Upper lobe of left lung (tissue), 6 donors: Measurements from ENCODE around the gene PLS3. TPM values are rescaled to one million over a fixed set of nuclear protein-coding genes. Genes with fewer than 3 reads are reported as not detected.
A peak's percentile ranks its signal among the peaks of the same experiment; 100 is the strongest.

Experiments used
- ATAC-seq, 2 donors: fragments of 200-7000 bp; cut with Tn5 transposase; one replicate each; pipeline ENCODE4 v1.9.1; 2022; ENCODE audit warnings: mild to moderate bottlenecking in 2 of 2, moderate library complexity in 2 of 2; ENCODE audit not compliant: low FRiP score in 2 of 2
- DNase-seq, 2 donors: peaks; one replicate each; pipeline ENCODE4 v3.0.0-alpha.2; 2019 to 2020
- H3K27ac ChIP-seq, 4 donors: fragments of 200-600 bp; sonication (generic); one replicate each; pipeline ENCODE4 v1.5.1; 2016 to 2019
- H3K27me3 ChIP-seq, 4 donors: fragments of 200-600 bp; sonication (generic); one replicate each; pipeline ENCODE4 v1.5.1; 2017 to 2019
- H3K36me3 ChIP-seq, 4 donors: fragments of 200-600 bp; sonication (generic); one replicate each; pipeline ENCODE4 v1.5.1; 2016 to 2019
- H3K4me1 ChIP-seq, 4 donors: fragments of 200-600 bp; sonication (generic); one replicate each; pipeline ENCODE4 v1.5.1; 2018 to 2019
- H3K4me3 ChIP-seq, 4 donors: fragments of 200-600 bp; sonication (generic); one replicate each; pipeline ENCODE4 v1.5.1; 2017 to 2019; ENCODE audit warnings: mild to moderate bottlenecking in 2 of 4, moderate library complexity in 1 of 4
- H3K9me3 ChIP-seq, 4 donors: fragments of 200-600 bp; sonication (generic); one replicate each; pipeline ENCODE4 v1.5.1; 2018 to 2019
- EP300 ChIP-seq, 4 donors: sonication (generic); formaldehyde crosslinking; IDR thresholded peaks; one replicate each; pipeline ENCODE4 v1.5.1; 2017; ENCODE audit warnings: antibody characterized with exemption in 4 of 4, control low read depth in 2 of 4
- POLR2A ChIP-seq, 4 donors: fragments of 450-650 bp; IDR thresholded peaks; one replicate each; pipeline ENCODE4 v1.5.1; 2016 to 2017; ENCODE audit warnings: antibody characterized with exemption in 4 of 4, mild to moderate bottlenecking in 2 of 4
- POLR2AphosphoS5 ChIP-seq, 2 donors: sonication (generic); formaldehyde crosslinking; IDR thresholded peaks; one replicate each; pipeline ENCODE4 v1.5.1; 2017; ENCODE audit warnings: antibody characterized with exemption in 2 of 2
- WGBS, 2 donors: methylation state at CpG; one replicate each; pipeline ENCODE4 v1.1.5; 2017 to 2018; 5-methylcytosine and 5-hydroxymethylcytosine counted together
- total RNA-seq, 6 donors: library from RNA; depleted of rRNA in 4 of 6; stranded (reverse); fragments of >200 nt in 4 of 6; gene quantifications; one replicate each; pipeline versions ENCODE4 v1.1.0 to v1.2.1, GENCODE V29; 2016 to 2021
- TF ChIP-seq, protein P1 (sequence below), 6 experiments: fragments of 450-650 bp in 4 of 6; fragments of 200-600 bp in 2 of 6; sonication (generic) in 2 of 6; IDR thresholded peaks; one replicate each; pipeline ENCODE4 v1.5.1; 2016 to 2019; ENCODE audit warnings: antibody characterized with exemption in 6 of 6
- donor health status: DM: no; HTN: no; CAD: no; lungs with moderate emphysema.
- donor health status: DM: no; HTN: yes; CAD: no; lungs with severe emphysema.

Gene PLS3
- total RNA-seq, 6 donors from 2014 or later: 56.6 to 199 (median 157) TPM

DNA sequence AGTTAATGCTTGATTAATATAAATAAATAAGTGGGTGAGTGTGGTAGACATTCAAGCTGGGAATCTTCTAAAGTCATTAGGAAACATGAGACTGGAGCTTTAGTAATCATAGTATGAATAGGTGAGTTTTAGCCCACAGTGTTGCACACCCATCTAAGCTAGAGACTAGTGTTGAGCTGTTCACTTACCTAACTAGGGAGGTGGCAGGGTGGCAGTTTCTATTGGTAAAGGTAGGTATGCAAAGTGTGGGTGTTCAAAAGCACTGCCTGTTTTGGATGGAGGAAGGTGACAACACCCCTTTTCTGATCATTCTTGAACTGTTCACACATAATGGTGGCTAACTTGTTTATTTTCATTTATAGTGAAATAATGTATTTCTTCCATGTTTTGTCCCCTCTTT lies 41.3 kb downstream of the PLS3 start:
- Histone ChIP-seq H3K4me3 (no peak overlapping the region), H3K27me3 (no peaks in the 10 kb centered on the region), H3K27ac (peak overlapping the region in 3 of 4 donors; percentile 12 to 47 (median 32)), H3K4me1 (peaks cover 0 to 6% (median 0%) of the 10 kb centered on the region in 4 donors), H3K9me3 (no peaks in the 10 kb centered on the region), H3K36me3 (no peaks in the 10 kb centered on the region)
- ATAC-seq (no peak), DNase-seq (no peak)
- TF ChIP-seq POLR2A (IDR thresholded peaks at IDR 0.05) (no peak), POLR2AphosphoS5 (IDR thresholded peaks at IDR 0.05) (no peak), EP300 (IDR thresholded peaks at IDR 0.05) (no peak)
- TF ChIP-seq, protein P1, sequence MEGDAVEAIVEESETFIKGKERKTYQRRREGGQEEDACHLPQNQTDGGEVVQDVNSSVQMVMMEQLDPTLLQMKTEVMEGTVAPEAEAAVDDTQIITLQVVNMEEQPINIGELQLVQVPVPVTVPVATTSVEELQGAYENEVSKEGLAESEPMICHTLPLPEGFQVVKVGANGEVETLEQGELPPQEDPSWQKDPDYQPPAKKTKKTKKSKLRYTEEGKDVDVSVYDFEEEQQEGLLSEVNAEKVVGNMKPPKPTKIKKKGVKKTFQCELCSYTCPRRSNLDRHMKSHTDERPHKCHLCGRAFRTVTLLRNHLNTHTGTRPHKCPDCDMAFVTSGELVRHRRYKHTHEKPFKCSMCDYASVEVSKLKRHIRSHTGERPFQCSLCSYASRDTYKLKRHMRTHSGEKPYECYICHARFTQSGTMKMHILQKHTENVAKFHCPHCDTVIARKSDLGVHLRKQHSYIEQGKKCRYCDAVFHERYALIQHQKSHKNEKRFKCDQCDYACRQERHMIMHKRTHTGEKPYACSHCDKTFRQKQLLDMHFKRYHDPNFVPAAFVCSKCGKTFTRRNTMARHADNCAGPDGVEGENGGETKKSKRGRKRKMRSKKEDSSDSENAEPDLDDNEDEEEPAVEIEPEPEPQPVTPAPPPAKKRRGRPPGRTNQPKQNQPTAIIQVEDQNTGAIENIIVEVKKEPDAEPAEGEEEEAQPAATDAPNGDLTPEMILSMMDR (IDR thresholded peaks at IDR 0.05): no peak

DNA sequence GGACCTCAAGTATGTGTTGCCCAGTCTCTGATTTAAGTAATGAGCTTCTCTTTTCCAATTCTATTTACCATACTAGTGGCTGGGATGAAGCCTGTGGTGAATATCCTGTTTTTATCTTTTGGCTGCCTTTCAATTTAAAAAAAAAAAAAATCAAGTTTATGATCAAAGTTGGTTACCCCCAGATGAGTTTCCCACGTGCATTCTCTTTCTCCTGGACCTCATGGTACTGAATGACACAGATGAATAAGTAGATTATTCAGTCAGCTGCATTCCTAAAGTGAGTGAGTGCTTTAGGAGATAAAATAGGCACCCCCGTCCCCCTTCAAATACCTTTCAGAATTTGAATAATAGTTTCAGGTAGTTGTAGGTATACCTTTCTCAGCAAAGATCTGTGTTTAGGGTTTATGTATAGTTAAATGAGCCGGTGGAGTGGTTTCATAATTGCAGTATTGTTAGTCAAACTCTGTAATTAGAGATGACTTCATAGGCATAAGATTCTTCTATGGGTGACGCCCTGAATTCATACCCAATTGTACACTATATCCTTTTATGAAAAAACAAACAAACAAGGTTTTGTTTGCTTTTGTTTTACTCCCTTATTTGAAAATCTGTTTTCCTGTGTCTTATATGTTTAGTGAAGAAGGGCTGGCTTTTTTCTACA lies 41.9 kb downstream of the PLS3 start:
- Histone ChIP-seq H3K36me3 (no peaks in the 10 kb centered on the region), H3K27ac (peak overlapping the region in 3 of 4 donors; percentile 12 to 47 (median 32)), H3K4me3 (no peak overlapping the region), H3K4me1 (peaks cover 0 to 6% (median 0%) of the 10 kb centered on the region in 4 donors), H3K9me3 (no peaks in the 10 kb centered on the region), H3K27me3 (no peaks in the 10 kb centered on the region)
- ATAC-seq: no peak
- WGBS, 2 donors: 37 to 54% methylated on average over 4 of the region's 4 CpGs
- TF ChIP-seq, protein P1 (IDR thresholded peaks at IDR 0.05): no peak
- TF ChIP-seq POLR2AphosphoS5 (IDR thresholded peaks at IDR 0.05): no peak
- TF ChIP-seq EP300 (IDR thresholded peaks at IDR 0.05): no peak
- no peak for TF ChIP-seq POLR2A (IDR thresholded peaks at IDR 0.05)
- DNase-seq: no peak

DNA sequence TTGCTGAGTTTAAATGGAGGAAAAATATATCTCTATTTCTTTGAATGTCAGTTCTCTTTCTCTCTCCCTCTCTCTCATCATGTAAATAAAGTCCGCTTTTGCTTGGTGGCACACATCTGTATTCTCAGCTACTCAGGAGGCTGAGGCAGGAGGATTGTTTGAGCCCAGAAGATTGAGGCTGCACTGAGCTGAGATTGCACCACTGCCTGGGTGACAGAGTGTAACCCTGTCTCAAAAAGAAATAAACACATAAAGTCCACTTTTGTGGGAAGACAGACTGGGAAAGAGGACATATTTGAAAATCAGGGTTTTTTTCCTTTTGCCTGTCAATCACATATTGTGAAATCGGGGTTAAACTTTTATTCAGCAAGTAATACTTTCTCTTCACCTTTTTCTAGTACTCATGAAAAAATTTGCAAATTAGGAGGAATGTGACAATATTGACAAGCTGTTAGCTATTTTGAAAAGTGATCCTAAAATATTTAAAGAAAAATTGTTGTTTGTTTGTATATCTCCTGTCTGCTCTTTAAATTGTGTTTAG lies 42.6 kb downstream of the PLS3 start:
- TF ChIP-seq POLR2AphosphoS5 (IDR thresholded peaks at IDR 0.05): no peak
- TF ChIP-seq EP300 (IDR thresholded peaks at IDR 0.05): no peak
- TF ChIP-seq, protein P1 (IDR thresholded peaks at IDR 0.05): no peak
- TF ChIP-seq POLR2A (IDR thresholded peaks at IDR 0.05): no peak
- ATAC-seq: no peak
- Histone ChIP-seq H3K4me1 (peaks cover 0 to 3% (median 0%) of the 10 kb centered on the region in 4 donors), H3K9me3 (no peaks in the 10 kb centered on the region), H3K36me3 (no peaks in the 10 kb centered on the region), H3K27ac (peak overlapping the region in 2 of 4 donors; percentile 32 to 47), H3K27me3 (no peaks in the 10 kb centered on the region), H3K4me3 (no peak overlapping the region)
- WGBS, 2 donors: 75 to 90% methylated on average over 2 of the region's 2 CpGs
- DNase-seq: no peak

DNA sequence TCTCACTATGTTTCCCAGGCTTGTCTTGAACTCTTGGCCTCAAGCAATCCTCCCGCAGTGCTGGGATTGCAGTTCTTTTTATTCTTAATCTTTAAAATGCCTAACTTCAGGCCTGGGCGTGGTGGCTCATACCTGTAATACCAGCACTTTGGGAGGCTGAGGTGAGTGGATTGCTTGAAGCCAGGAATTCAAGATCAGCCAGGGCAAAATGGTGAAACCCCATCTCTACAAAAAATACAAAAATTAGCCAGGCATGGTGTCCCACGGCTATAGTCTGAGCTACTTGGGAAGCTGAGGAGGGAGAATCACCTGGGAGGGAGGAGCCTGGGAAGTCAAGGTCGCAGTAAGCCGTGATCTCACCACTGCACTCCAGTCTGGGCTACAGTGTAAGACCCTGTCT lies 45.9 kb downstream of the PLS3 start:
- no peaks in the 10 kb centered on the region for H3K9me3 ChIP-seq
- DNase-seq: no peak
- WGBS, 2 donors: 72 to 94% methylated on average over 4 to 5 of the region's 5 CpGs
- H3K4me1 ChIP-seq: no peaks in the 10 kb centered on the region
- TF ChIP-seq, protein P1 (IDR thresholded peaks at IDR 0.05): no peak
- TF ChIP-seq POLR2A (IDR thresholded peaks at IDR 0.05) (no peak), EP300 (IDR thresholded peaks at IDR 0.05) (no peak), POLR2AphosphoS5 (IDR thresholded peaks at IDR 0.05) (no peak)
- ATAC-seq: no peak
- H3K27me3 ChIP-seq: no peaks in the 10 kb centered on the region
- H3K27ac ChIP-seq: no peak overlapping the region
- no peak overlapping the region for H3K4me3 ChIP-seq
- peaks cover 0 to 7% (median 0%) of the 10 kb centered on the region in 4 donors for H3K36me3 ChIP-seq
